Measurements from ENCODE around the gene TMEM52.

TMEM52 gene

GRCh38 chr1:1942753-1943656 is 23.9 kb upstream of the TMEM52 start:
- DNase-seq (ENCODE audit: low read depth) = no peak
- TF ChIP-seq CTCF (IDR thresholded peaks at IDR 0.05; ENCODE audit: low read depth, low read length, missing control alignments) = no peak
- in situ Hi-C loops (cut with HindIII; ENCODE audit: low sequenced_read_pairs) = no loop called here
- no peak overlapping the region for H3K4me3 ChIP-seq (ENCODE audit: low read depth, low read length)

GRCh38 chr1:1941868-1942752 is 23.0 kb upstream of the TMEM52 start:
- in situ Hi-C loops (cut with HindIII; ENCODE audit: low sequenced_read_pairs) = no loop called here

GRCh38 chr1:1941211-1941841 is 22.2 kb upstream of the TMEM52 start:
- TF ChIP-seq CTCF (IDR thresholded peaks at IDR 0.05; ENCODE audit: low read depth, low read length, missing control alignments) = no peak
- no peak for DNase-seq (ENCODE audit: low read depth)
- in situ Hi-C loops (cut with HindIII; ENCODE audit: low sequenced_read_pairs) = no loop called here

More at GRCh38 chr1:1941868-1942752, 23.0 kb upstream of the TMEM52 start:
- DNase-seq (ENCODE audit: low read depth) = no peak
- TF ChIP-seq CTCF (IDR thresholded peaks at IDR 0.05; ENCODE audit: low read depth, low read length, missing control alignments) = no peak
- no peak overlapping the region for H3K4me3 ChIP-seq (ENCODE audit: low read depth, low read length)

GRCh38 chr1:1940123-1940425 is 21.0 kb upstream of the TMEM52 start:
- no peak for DNase-seq (ENCODE audit: low read depth)
- in situ Hi-C loops (cut with HindIII; ENCODE audit: low sequenced_read_pairs) = no loop called here
- TF ChIP-seq CTCF (IDR thresholded peaks at IDR 0.05; ENCODE audit: low read depth, low read length, missing control alignments) = no peak
- H3K4me3 ChIP-seq (ENCODE audit: low read depth, low read length) = no peak overlapping the region

More at GRCh38 chr1:1941211-1941841, 22.2 kb upstream of the TMEM52 start:
- H3K4me3 ChIP-seq (ENCODE audit: low read depth, low read length) = no peak overlapping the region

- no peak for DNase-seq (ENCODE audit: low read depth)
- in situ Hi-C loops (cut with HindIII; ENCODE audit: low sequenced_read_pairs) = no loop called here
- TF ChIP-seq CTCF (IDR thresholded peaks at IDR 0.05; ENCODE audit: low read depth, low read length, missing control alignments) = no peak
- no peak overlapping the region for H3K4me3 ChIP-seq (ENCODE audit: low read depth, low read length)
Observed at GRCh38 chr1:1939296-1940122, 20.4 kb upstream of the TMEM52 start.

Data from astrocyte of the cerebellum (primary cell).